A549 (cell line): ENCODE measurements around the gene SPRR2B.

Experiments used
- CTCF ChIP-seq: fragments of >200 bp; sonication (Bioruptor Twin); formaldehyde crosslinking; IDR thresholded peaks from 3 replicates; pipeline ENCODE4 v1.5.1; 2016
- MAX ChIP-seq: IDR thresholded peaks from 2 replicates; pipeline ENCODE4 v1.6.1; 2012
- RAD21 ChIP-seq, 2 experiments: fragments of >200 bp in 1 of 2; sonication (Bioruptor Twin) in 1 of 2; formaldehyde crosslinking in 1 of 2; IDR thresholded peaks in 1 of 2; conservative IDR thresholded peaks in 1 of 2; 2 replicates in 1 of 2; 3 replicates in 1 of 2; pipeline ENCODE4 v1.6.1; 2012 to 2018; ENCODE audit warnings: inconsistent platforms in 1 of 2
- ZFP36 ChIP-seq: fragments of 450-650 bp; IDR thresholded peaks from 2 replicates; pipeline ENCODE4 v1.6.1; 2014; ENCODE audit warnings: borderline replicate concordance; ENCODE audit not compliant: partially characterized antibody
- TF ChIP-seq, protein P1 (sequence below): IDR thresholded peaks from 2 replicates; pipeline ENCODE4 v1.6.1; 2012

GRCh38 chr1:153032073-153032472 lies 39.3 kb downstream of the SPRR2B start:
- TF ChIP-seq RAD21 (conservative IDR thresholded peaks at IDR 0.05 in 1 of 2, IDR thresholded peaks at IDR 0.05 in 1 of 2) (no peak), ZFP36 (no peak), CTCF (no peak), MAX (no peak)
- TF ChIP-seq, protein P1, sequence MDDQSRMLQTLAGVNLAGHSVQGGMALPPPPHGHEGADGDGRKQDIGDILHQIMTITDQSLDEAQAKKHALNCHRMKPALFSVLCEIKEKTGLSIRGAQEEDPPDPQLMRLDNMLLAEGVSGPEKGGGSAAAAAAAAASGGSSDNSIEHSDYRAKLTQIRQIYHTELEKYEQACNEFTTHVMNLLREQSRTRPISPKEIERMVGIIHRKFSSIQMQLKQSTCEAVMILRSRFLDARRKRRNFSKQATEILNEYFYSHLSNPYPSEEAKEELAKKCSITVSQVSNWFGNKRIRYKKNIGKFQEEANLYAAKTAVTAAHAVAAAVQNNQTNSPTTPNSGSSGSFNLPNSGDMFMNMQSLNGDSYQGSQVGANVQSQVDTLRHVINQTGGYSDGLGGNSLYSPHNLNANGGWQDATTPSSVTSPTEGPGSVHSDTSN = no peak
